GM18526 (cell line): Measurements from ENCODE around the gene DBN1.

Source experiments
- POLR2A ChIP-seq: IDR thresholded peaks from 3 replicates; pipeline ENCODE4 v1.6.1; 2011; ENCODE audit not compliant: insufficient read length; ENCODE audit errors: extremely low read depth

The DBN1 gene

GRCh38 chr5:177497292-177498012 is 24.0 kb upstream of the DBN1 start, which contains the start of gene PDLIM7:
Gene PDLIM7, minus strand, starts transcription at chr5:177497604. Its CDS starts 1,092 bp downstream, at chr5:177496512.
- TF ChIP-seq POLR2A, result peak; percentile 91

- no peak for TF ChIP-seq POLR2A
These were observed 23.4 kb upstream of the DBN1 start for GRCh38 chr5:177496727-177497291.

DNA sequence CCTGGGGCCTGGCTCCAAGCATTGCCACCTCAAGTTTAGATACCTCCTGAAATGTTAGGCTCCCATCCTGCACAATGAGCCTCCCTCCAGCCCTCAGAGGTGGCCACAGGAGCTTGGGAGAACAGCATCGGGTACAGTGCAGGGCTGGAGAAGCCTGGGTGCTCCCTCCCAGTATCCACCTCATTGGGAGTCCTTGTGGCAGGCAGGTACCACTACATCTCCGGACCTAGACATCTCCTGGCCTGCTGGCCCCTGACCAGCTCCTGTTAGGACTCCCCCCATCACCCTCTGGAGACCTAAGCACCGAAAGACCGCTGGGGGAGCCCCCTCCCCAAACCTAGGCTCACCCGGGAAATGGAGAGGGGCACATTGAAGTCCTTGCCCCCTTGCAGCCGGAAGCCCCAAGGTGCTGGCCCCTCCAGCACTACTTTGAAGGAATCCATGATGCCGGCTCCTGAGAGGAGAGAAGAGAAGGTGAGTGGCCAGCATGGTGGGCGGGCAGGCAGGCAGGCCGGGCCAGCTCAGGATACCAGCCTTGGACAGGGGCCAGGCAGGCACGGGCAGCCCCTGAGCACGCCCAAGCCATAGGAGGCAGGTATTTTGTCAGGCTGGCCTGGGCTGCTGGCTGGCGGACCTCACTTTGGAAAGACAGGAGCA is 22.8 kb upstream of the DBN1 start:
- TF ChIP-seq POLR2A, result no peak

GRCh38 chr5:177495243-177496060 is 22.0 kb upstream of the DBN1 start:
- TF ChIP-seq POLR2A, result no peak

- TF ChIP-seq POLR2A, result no peak
These were observed 21.1 kb upstream of the DBN1 start for GRCh38 chr5:177494346-177495195.

DNA sequence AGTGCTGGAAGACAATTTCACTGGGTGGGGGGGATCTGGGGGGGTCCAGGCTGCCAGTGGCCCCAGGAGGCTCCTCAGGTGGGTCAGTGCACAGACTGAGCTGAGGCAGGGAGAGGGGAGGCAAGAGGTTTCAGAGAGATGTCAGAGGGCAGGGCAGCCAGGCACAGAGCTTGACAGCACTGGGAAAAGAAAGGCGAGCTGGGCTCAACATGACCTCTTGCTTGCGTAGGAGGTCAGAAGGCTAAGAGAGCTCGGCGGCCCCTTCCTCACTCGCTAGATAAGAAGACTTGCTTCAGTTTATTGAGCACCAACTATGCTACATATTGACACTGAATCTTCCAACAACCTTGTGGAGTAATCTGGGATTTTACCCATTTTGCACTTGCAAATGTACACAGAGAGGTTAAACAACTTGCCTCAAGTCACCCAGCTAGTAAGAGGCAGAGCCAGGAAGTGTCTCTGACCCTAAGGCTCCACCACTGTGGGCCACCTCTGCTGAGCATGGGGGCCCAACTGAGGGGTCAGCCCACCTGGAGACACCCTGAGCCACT is 20.4 kb upstream of the DBN1 start:
- TF ChIP-seq POLR2A, result no peak

DNA sequence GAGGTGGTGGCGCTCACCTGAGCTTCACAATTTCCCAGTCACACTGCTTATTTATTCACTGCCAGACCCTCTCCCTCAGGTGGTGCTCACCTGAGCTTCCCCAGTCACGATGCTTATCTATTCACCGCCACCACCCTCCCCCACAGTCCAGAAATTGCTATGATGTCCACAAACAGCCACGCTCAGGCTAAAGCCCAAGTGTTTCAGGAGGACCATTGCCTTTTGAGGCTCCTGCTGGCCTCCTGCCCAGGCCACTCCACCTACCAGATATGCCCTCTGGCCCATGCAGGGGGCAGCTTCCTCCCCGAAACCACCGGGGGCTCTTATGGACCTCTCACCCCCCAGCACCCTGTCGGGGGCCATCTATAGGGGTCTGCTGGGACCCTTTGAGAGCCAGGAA is 19.4 kb upstream of the DBN1 start:
- TF ChIP-seq POLR2A, result no peak

GRCh38 chr5:177491983-177492746 is 18.7 kb upstream of the DBN1 start:
- no peak for TF ChIP-seq POLR2A

- no peak for TF ChIP-seq POLR2A
These were observed 18.1 kb upstream of the DBN1 start for GRCh38 chr5:177491429-177491945.

GRCh38 chr5:177490992-177491391 is 17.6 kb upstream of the DBN1 start:
- TF ChIP-seq POLR2A, result no peak

DNA sequence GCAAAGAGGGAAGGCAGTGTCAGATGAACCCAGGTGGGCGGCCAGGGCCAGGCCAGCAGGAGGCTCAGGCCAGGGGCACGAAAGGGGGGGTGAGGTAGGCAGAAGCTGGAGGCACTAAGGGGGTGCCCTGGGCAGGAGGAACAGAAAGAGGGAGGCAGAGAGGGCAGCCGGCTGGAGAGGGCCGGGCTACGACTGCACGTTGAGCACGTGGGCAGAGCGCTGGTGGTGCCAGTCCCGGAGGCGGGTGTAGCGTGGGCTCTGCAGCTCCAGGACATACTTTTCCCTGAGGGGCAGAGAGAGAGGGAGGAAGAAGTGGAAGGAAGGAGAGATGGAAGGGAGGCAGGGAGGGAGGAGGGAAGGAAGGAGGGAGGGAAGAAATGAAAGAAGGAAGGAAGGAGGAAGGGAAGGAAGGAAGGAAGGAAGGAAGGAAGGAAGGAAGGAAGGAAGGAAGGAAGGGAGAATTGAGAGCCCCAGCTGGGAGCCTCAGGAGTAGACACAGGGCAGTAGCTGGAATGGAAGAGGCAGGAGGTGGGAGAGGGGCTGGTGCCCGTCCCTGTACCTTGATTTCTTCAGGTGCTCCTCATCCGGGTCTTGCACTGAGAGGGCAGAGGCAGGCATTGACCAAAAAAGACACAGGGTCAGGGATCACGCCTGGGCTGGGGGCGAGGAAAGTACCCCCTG is 17.0 kb upstream of the DBN1 start:
- no peak for TF ChIP-seq POLR2A

- TF ChIP-seq POLR2A, result no peak
These were observed 15.8 kb upstream of the DBN1 start for GRCh38 chr5:177489119-177489716.
